Right renal cortex interstitium (tissue), 3 donors: Measurements from ENCODE around the gene C17orf113. TPM values are rescaled to one million over a fixed set of nuclear protein-coding genes. Genes with fewer than 3 reads are reported as not detected.
"Not testable (repeated sequence)": the region's sequence is repeated elsewhere in the genome, so short reads cannot be mapped to it uniquely, and the experiment has no call there.

ENCODE experiments used
- DNase-seq, 3 donors: peaks; one replicate each; pipeline ENCODE4 v3.0.0-alpha.2; 2013; ENCODE audit warnings: low read depth in 3 of 3, low spot score in 2 of 3
- polyA plus RNA-seq, 3 donors: library from polyadenylated mRNA; unstranded; fragments of 120-200 nt; gene quantifications; one replicate each; pipeline ENCODE4 v1.2.1, GENCODE V29; 2013; ENCODE audit not compliant: insufficient read length in 3 of 3

C17orf113 gene
- polyA plus RNA-seq, 3 donors, result 3.1 to 3.2 (median 3.2) TPM

DNA sequence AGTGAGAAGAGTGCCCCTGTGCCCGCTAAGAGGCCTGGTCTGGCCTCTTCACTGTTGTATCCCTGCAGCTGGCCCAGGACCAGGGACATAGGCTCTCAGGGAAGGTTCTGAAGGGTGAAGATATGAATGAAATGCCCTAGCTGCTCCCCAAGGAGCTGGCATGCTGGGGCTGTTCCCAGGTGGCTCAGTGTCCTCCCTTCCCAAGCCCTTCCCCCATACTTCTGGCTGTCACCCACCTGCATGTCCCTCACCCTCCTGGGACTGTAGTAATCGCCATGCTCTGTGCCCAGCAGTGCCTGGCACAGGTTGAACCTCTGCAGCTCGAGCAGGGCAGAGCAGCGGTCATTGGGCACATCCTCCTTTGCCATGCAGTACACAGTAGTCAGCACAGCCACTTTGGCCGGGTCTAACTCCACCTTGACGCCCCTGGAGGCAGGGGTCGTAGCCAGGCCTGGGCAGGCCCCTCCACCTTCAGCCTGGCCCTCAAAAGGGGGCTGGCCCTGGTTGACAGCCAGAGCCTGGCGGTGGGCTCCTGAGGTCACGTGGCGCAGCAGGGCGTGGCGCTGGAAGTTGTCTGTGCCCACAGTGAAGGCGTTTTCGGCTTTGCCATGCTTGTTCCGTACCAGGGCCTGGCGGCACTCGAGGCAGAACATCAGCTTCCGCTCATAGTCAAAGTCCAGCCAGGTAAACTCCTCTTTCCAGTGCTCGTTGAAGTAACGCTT, 7.6 kb downstream of the C17orf113 start:
- DNase-seq, result no peak

DNA sequence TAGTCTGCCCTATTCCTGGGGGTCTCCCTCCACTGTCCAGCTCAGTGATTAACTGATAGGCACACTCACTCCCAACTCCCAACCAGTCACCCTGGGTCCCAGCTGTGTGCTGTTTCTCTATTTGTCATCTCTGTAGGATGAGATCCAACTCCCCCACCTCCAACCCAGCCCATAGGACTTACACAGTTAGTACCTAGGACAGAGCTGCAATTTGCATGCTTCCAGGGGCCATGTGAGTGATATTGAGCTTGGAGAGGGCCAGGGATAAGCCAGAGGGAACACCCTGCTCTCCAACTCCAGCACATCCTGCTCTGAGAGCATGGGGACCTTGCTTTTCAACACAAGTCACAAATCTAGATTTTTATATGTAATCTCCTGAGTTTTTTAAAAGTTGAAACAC, 8.8 kb downstream of the C17orf113 start:
- no peak for DNase-seq

DNA sequence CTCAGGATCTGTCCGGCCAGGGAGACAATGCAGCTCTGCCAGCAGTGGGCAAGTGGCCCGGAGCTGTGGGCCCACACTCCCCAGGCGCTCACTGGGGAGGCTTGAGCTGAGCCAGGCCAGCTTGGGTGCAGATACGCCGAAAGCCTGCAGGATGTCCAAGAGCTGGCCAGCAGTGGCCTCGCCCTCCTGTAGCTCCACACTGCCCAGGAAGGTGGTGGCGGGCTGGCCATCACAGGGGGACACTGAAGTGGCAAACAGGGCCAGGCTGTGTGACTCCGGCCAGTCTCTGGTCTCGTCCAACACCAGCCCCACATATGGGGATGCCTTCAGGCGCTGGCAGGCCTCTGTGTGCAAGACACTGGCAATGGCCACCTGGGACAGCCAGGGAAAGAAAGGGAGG, 9.6 kb downstream of the C17orf113 start:
- no peak for DNase-seq

DNA sequence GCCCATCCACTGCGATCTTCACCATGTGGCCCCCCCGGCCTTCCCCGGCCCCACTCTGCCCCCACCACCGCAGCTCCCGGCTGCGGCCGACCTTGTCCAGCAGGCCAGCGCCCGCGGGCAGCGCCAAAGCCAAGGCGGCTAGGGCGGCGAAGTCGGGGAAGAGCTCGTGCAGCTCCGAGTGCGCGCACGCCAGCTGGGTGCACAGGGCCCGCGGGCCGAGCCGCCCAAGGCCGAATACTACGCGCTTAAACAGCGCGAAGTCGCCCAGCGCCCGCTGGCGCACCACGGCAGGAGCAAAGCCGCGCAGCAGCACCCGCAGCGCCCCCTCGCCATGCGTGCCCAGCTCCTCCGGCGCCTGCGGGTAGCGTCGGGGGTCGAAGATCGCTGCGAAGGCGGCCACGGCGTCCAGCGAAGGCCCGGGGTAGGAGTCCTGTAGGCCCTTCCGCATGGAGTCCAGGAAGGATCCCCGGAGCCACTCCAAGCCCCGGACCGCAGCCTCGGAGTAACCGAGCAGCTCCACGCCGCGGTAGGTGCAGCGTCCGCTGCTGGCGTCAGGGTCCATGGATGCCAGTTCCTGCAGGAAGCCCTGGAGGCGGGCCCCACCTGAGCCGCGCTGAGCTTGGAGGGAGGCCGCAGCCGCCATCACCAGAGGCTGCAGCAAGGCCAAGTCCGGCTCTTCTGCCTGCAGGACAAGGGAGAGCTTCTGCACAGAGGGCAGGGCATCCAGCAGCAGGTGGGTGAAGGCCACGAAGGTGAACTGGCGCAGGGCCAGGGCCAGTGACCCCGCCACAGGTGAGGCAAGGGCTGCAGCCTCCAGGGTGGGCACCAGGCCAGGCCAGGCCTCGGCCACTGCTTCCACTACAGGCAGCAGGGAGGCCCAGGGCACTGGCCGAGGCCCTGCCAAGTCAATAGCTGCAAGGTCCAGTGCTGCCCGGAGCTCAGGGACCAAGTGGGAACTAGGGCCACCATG, 10.3 kb downstream of the C17orf113 start:
- no peak for DNase-seq

DNA sequence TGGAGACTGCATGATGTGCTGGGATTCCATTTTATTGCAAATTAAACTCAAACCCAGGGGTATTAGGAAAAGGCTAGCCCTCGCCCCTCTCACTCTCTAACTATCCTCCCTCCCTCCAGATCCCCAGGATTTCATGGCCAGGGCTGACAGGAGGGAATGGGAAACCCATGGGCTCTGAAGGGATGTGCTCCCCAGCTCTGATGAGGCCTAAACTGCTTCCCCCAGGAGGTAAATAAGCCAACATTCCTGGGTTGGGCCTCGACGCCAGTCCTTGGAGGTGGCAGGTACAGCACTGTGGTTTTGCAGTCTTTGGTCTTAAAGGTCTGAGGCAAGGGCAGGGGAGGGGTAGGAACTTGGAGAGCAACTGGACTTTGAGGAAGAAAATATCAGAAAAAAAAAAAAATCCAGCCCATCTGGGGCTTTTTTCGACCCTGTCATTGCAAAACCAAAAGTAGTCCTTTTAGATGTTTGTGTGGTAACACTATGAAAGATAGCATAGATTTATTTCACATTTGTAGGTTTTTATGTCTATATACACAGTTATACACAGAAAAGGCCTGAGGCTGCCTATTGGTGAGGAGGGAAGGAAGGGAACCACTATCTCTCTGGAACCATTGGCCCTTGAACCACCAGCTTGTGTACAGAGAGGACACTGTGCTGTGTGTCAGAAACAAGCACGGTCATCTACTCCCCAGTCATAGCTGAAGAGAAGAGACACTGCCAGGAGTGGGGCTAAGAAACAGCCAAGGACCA, 12.0 kb downstream of the C17orf113 start:
- DNase-seq, result no peak

DNA sequence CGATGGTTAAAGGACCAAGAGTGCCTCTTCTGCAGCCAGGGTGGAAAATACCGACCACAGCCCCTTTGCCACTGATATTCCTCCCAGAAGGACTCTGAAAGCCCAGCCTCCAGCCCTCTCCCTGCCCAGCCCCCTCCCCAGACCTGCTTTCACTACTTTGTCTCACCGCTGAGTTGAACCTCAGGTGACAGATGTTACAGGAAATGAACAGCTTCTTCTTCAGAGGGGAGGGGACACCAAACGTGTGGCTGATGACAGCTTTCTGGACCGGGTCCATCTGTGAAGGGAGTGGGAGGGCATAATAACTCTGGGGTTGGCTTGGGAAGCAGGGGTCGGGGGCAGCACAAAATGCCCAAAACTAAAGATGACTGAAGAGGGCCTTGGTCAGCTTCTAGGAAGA, 16.3 kb downstream of the C17orf113 start:
- no peak for DNase-seq

DNA sequence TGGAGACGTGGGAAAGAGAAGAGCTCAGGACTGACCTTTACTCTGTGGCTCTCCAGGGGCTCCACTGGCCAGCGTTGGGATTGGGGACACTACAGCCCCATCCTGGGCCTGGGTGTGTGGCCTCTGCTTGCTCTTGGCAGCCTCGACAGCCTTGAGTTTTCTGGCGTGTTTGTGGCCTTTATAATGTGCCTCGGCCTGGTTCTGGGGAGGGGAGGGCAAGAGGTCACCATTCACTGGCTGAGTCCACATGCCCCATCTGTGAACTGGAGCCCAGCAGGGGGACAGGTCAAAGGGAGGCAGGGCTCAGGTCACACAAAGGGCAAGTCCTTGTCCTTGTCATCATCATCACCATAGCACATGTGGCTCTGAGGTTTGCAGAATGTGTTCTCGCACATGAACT, 18.8 kb downstream of the C17orf113 start:
- DNase-seq, result no peak

DNA sequence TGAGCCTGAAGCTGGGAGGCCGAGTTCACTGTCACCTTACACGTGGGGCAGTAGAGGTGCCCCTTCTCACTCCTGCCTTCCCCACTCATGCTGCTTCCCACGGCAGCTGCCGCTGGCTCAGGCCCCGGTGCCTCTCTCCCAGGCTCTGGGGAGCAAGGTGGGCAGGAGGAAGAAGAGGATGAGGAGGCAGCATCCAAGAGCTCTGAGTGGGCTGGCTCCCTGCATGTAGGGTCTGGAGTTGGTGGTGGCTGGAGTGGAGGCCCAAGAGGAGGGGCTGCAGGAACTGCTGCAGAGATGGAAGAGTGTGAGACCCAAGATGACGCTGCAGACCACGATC, 21.6 kb downstream of the C17orf113 start:
- no peak for DNase-seq

DNA sequence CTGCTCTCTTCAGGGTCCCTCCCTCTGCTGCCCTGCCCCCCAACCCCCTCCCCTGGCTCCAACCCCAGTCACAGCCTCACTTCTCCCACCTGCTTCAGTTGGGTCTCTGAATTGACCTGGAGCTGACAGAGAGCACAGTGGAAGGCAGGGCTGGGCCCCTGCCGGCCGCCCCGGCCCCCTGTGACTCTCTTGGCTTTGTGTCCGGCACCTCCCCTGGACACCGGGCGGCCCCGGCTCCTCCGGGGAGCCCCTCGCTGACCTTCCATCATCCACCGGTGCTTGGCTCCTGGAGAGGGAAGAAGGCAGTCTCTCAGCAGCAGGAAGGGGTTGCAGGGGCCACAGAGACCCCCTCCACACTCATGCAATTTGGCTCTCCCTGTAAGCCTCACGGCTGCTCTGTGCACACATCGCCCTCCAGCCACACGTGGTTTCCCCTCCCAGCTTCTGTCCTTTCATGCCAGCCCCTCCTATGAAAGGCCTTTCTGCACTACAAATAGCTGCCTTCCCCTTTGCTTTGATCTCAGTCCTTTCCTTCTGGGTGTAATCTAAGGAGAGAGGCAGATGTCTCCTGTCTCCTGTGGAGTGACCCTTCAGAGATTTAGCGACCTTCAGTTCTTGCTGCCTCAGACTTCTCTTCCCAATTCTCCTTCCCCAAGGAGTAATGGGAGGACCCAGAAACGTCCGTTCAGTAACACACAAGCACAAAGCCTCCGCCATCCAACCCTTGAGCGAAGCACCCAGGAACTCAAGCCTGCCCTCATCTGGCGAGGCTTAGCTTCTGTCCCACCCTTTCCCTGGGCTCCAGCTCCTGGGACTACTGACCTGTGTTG, 22.2 kb downstream of the C17orf113 start:
- DNase-seq, result no peak

DNA sequence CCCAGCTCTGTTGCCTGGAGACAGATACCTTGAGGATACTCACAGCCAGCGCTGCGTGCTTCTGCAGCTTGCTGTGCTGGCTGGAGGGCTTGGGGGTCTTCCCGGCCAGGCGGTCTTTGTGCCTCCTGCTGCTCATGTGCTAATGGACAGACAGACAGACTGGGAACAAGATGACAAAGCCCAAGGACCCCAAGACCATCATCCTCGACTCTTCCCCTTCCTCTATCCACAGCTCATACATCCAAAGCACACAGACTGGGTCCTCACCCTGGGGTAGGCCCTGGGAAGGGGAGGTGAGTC, 22.9 kb downstream of the C17orf113 start:
- DNase-seq, result no peak

DNA sequence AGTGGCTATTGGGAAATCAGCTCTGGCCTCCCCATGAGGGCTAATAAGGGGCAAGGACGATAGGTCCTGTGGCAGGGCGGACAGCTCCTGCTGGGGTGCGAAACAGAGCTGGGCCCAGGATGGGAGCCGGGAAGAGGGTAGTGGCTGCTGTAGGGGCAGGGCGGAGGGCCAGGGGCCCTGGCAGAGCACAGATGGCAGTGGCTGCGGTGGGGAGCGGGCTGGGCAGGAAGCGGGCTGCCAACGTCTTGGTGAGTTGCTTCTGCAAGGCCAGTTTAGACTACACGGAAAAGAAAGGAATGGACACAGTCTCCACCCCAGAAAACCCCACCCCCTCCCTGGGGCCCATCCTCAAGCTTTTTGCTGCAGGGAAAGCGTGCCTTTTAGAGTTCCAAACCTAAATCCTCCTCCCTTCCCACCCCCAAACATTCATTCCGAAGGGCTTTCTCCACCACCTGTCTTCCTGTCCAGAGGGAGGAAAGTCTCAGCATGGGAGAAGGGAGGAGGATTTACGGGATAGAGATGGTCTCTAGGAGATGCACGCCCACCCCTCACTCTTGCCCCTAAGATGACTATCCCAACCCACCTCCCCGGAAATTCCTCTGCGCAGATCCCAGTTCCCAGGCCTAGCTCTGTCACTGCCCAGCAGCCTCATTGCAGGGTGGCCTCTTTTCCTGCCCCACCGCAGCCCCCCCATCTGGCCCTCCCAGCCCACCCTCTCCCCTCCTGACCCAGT, 23.4 kb downstream of the C17orf113 start:
- no peak for DNase-seq

DNA sequence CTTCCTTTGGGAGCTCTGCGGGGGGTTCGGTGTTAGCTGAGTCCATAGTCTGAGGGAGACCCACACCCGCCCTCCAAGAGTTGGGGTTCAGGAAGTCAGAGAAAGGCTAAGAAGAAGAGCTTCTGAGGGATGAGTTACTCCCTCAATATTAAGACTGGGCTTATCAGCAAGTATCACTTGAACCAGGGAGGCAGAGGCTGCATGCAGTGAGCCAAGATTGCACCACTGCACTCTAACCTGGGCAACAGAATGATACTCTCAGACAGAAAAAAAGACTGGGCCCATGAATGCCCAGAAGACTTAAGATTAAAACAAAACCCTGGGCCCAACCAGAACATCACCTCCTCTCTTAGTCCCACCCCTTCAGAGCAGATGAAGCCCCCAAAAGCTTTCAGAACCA, 24.5 kb downstream of the C17orf113 start:
- no peak for DNase-seq

DNA sequence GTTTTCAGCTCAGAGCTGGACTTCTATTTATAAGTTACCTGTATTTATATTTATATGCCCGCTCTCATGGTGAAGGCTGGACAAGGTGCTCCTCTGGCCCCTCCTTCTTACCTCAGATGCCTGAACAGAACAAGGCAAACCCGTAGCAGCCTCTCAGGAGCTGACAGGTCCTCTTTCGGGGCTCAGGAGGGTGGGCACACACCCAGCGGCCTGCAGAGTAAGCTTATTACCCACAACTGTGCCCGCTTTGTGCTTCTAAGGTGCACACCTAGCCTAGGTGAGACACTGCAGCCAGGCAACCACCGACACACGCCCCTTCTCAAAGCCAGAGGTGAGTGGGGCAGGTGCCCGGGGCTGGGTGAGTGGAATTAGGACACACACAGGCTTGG, 25.2 kb downstream of the C17orf113 start:
- DNase-seq, result no peak

DNA sequence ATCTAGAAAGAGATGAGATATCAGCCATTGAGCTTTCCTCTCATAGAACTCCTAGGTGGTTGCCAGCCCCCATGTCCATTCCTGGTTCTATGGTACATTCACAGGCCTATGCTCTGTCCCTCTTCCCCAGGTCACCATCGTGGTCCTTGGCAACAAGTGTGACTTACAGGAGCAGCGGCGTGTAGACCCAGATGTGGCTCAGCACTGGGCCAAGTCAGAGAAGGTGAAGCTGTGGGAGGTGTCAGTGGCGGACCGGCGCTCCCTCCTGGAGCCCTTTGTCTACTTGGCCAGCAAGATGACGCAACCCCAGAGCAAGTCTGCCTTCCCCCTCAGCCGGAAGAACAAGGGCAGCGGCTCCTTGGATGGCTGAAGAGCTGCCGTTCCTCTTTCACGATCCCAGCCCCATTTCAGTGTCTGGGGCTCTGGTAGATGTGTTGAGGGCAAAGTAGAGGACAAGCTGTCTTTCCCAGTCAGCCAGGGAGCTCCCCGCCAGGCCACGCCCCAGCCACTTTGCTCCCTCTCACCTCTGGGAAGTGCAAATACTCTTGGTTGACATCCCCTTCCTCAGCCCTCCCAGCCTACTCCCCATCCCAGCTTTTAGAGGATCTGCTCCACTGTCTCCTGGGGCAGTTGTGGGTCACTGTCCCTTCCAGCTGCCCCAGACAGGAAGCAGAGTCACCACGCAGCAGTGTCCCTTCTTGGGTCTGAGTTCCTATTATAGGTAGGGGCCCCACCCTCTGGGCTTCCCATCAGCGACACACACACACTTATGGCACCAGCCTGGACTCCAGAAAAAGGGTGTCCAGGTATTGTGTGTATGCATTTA, 26.7 kb downstream of the C17orf113 start:
- DNase-seq, result no peak

DNA sequence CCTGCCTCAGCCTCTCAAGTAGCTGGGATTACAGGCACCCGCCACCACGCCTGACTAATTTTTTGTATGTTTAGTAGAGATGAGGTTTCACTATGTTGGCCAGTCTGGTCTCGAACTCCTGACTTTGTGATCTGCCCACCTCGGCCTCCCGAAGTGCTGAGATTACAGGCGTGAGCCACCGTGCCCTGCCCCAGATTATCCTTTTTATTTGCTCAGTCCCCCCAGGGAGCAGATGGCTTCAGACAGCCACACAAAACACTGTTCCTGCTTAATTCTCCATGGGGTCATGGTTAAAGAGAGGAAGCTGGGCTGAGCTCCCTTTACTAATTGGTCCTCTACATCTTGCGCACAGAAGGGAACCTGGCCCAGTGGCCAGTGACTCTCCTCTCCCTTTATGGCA, 29.6 kb downstream of the C17orf113 start:
- DNase-seq, result not testable (repeated sequence)

DNA sequence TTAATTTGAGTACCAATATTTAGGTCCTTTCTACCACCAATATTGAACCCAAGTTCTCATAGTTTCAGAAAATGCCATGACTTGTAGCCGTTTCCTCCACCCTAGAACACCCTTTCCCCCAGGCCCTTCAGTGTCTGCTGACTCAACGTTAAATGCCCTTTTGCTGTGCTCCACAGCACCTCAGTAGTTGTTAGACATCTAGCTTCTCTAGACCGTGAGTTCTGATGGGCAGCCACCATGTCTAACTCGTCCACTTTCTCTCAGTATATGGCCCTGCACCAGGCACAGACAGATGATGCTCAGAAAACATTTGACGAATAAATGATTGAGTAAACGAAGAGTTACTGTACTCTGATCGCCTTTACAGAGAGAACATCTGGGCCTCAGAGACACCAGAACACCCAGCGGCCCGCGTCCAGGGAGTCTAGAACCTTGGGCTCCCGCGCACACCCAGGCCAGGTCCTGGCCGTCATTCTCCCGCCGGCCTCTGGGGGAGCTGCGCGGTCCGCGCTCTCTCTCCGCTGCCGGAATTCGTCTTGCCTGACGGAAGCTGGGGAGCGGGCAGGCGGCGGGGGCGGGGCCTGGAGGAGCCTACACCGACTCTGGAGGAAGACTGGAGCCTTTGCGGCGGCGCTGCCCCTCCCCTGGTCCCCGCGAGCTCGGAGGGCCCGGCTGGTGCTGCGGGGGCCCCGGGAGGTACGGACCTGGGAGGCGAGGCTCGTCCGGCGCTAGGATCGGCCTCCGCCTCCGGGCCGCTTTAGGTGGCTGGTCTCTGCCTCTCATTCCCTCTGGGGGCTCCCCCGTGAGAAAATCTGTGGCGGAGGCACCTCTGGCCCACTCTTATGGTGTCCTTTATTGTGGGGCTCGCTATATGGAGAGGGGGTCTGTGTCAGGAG, 30.6 kb downstream of the C17orf113 start, which contains the start of gene NKIRAS2:
NKIRAS2 (plus strand) TSS at position 582 of the 896 bp plus-strand sequence. CDS start 1,488 bp downstream, outside the sequence.
- DNase-seq, result peak in 2 of 3 donors; percentile 74 to 76

DNA sequence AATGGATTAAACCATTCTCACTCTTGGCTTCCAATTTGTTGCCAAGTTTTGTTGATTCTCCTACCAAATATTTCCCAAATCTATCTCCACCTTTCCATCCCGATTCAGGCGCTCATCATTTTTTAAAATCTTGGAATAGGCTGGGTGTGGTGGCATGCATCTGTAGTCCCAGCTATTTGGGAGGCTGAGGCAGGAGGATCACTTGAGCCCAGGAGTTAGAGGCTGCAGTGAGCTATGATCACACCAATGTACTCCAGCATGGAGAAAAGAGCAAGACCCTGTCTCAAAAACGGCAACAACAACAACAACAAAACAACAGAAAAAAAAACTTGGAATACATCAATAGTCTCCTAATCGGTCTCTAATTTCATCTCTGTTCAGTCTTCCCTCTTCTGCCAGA, 31.4 kb downstream of the C17orf113 start:
- DNase-seq, result no peak

DNA sequence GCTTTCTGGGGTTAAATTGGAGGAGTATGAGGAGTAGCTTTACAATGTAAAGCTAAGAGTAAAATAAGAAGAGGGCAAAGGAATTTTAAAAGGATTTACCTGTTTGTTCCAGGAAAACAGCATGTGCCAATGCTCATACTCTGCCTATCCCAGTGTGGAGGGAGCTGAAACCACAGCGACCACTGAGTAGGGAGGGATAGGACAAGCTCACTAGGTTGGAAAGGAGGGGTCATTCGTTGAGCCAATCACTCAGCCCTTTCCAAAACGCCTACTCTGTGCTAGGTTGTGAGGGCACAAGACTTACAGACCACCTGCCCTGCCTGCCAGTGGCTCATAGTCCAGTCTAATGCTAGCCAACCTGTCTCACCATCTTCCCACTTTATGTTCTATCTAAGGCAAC, 32.1 kb downstream of the C17orf113 start:
- no peak for DNase-seq
